G401.6 (cell line): ENCODE results near the gene CDKN2A.

Source experiments
- FAIRE-seq: peaks from 2 replicates; lab custom pipeline; 2012; peaks lifted over from hg19 to GRCh38; lab: Jason Lieb, UNC

The CDKN2A gene

DNA sequence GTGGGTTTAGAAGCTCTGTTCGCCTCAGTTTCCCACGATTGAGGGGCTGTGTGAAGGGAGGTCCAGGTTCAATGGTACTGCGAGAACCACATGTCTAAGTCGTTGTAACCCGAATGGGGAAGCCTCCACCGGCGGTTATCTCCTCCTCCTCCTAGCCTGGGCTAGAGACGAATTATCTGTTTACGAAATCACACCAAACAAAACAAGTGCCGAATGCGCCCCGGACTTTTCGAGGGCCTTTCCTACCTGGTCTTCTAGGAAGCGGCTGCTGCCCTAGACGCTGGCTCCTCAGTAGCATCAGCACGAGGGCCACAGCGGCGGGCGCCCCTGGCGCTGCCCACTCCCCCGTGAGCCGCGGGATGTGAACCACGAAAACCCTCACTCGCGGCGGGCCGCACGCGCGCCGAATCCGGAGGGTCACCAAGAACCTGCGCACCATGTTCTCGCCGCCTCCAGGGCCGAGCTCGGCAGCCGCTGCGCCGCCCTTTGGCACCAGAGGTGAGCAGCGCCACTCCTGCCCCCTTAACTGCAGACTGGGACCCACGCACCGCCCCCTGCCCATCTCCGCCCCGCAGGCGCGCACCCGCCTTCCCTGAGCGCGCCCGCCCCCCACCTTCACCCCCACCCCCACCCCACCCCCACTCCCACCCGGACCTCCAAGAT is at the start of gene CDKN2A:
TSS of gene CDKN2A (minus strand) at position 500 of the 663 bp plus-strand sequence.
- FAIRE-seq: no peak

DNA sequence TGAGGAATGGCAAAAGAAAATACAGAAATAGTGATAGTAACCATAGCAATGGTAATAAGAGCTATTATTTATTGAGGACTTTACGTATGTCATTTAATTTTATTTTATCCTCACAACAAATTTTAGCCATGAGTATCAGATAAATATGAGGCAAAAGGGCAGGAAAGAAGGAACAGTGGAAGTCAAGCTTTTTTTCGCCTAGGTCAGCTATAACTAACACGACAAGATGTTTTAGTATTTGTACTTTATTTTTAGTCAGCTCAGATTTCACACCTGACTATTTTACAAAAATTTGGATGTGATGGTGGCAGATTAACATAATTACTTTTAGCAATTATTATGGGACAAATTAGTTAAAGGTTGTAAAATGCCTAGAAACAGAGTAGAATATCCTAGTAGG is 49.7 kb upstream of the CDKN2A start:
- FAIRE-seq: no peak

GRCh38 chr9:22041775-22042174 is 47.6 kb upstream of the CDKN2A start:
- FAIRE-seq: no peak

DNA sequence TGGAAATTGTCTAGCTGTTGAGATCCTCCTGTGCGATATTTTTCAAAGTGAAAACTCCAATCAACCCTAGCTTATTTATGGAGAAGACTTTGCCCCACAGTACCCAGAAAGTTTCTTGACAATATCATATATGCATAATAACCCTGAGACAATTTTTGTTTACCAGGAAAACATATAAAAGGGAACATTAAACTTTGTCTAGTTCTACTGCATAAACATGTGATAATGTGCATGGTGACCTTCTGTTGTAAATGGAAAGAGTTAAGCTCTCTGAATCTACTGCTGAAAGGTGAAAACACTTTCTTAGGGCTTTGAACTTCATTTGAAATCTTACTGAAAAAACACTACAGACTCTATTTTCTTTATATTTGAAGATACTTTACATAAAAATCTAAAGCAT is 47.2 kb upstream of the CDKN2A start:
- FAIRE-seq: no peak

GRCh38 chr9:22040760-22041159 is 46.6 kb upstream of the CDKN2A start:
- no peak for FAIRE-seq

GRCh38 chr9:22039258-22039657 is 45.1 kb upstream of the CDKN2A start:
- FAIRE-seq: no peak

- peak; percentile 80 for FAIRE-seq
Measured at GRCh38 chr9:22037954-22038690, 43.9 kb upstream of the CDKN2A start.

- FAIRE-seq: no peak
Measured at GRCh38 chr9:22036866-22037626, 42.9 kb upstream of the CDKN2A start.

DNA sequence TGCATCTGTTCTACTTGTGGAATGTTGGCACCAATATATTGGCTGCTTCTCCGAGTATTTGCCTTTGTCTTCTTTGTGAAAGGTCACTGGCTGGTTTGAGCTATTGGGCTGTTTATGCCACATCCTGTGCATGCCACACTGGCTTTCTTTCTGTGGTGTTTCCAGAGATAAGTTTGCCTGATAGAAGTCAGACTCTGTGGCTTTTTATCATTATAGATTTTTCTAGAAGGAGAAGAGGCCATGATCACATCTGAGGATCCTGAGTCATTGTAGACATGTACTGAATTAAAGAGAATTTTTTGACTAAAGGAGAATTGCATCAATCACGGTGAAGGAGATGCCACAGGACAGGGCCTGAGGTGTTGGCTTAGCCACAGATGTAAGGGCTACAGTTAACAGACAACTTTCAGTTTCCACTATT is 41.4 kb upstream of the CDKN2A start:
- no peak for FAIRE-seq

DNA sequence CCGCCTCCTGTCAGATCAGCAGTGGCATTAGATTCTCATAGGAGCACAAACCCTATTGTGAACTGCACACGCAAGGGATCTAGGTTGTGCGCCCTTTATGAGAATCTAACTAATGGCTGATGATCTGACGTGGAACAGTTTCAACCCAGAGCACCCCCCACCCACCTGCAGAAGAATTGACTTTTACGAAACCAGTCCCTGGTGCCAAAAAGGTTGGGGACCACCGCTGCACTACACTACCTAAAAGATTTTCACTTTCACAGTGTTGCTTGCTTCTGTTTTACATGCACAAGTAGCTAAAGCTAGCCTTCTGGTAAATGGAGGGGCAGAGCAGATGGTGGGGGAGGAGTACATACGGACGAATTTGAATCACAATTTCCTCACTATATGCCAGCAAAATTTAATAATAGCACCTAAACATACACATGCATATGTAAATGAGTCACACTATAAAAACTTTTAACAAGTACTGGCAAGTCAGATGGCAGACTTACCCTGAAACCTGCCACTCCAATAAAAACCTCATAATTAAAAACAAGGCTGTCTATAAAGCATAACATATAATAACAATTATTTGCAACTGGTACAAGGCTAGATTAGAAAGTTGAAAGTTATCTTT is 38.9 kb upstream of the CDKN2A start:
- FAIRE-seq: no peak

GRCh38 chr9:22031655-22032411 is 37.6 kb upstream of the CDKN2A start:
- no peak for FAIRE-seq

DNA sequence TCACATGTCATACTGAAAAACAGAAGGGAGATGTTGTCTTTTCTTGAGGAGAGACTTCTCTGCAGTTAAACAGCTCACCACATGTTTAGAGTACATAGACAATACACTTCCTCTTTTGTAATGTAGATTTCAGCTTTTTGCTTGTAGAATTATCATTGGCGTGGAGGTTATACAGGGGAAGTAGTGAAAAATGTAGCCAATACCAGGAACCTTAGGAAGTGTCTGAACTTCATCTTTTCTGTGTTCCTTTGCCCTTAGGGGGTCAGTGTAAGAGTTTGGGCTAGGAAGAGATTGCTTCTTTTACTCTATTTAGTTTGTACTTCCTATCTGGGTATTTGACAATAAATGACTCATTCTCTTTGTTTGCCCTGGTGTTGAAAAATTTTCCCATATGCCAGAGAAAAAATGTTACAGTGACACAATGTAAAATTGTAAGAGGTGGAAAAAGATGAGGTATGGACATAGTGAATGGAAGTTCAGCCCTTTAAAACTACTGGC is 36.0 kb upstream of the CDKN2A start:
- FAIRE-seq: no peak

DNA sequence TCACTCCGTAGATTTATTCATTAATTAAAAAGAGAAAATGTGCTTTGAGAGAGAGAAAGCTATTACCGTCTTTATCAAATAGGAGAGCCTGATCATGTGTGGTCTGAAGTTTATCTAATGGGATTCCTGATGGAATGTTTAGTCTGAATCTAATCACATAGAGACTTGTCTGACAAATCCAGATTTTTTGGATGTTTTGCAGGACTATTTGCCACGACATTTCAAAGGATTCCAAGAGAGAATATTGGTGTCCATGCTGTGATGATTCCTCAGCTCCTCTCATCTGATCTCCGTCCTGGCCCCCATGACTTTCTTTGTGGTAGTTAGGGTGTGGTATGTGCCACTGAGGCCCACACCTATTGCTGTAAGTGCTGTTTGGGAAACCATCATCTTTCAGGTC is 35.0 kb upstream of the CDKN2A start:
- no peak for FAIRE-seq

DNA sequence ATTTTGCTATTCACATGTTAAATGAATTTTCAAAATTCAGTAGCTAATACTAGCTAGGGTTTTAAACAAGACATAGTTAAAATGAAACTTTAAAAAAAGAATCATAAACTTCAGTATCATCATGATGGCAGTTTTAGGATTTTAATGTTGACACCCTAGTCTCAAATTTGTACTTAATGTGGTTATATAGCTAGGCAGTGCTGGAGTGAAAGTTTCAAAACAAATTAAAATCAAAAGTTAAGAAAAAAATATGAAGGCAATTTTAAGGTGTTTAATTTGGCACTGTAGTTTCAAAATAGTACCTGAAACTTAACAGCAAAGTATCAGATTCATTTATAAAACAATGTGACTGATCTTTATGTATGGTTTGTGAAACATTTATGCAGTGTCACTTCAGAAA is 34.2 kb upstream of the CDKN2A start:
- FAIRE-seq: no peak

- no peak for FAIRE-seq
Measured at GRCh38 chr9:22026696-22027095, 32.5 kb upstream of the CDKN2A start.

DNA sequence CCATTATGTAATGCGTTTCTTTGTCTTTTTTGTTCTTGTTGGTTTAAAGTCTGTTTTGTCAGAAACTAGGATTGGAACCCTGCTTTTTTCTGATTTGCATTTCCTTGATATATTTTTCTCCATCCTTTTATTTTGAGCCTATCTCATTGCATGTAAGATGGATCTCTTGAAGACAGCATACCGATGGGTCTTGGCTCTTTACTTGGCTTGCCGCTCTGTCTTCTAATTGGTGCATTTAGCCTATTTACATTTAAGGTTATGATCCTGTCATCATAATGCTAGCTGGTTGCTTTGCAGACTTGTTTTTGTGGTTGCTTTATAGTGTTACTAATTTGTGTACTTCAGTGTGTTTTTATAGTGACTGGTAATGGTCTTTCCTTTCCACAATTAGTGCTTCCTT is 28.2 kb upstream of the CDKN2A start:
- FAIRE-seq: no peak

- FAIRE-seq: no peak
Measured at GRCh38 chr9:22010866-22011625, 16.9 kb upstream of the CDKN2A start.

DNA sequence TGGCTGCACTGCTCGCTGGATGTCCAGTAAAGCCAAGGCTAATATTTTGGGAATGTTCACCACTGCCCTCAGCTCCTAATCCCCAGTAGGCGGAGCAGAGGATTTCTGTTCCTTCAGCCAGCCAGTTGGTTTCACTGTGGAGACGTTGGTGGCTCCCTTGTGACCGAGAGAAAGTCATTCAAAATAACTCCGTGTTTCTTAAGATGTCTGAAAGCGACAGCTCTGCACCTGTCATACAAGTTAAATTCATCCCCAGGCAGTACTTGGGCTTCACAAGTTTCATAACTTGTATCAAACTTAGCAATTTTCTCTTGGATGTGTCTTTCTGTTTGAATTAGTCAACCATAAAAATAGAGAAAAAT is 15.3 kb upstream of the CDKN2A start:
- no peak for FAIRE-seq

DNA sequence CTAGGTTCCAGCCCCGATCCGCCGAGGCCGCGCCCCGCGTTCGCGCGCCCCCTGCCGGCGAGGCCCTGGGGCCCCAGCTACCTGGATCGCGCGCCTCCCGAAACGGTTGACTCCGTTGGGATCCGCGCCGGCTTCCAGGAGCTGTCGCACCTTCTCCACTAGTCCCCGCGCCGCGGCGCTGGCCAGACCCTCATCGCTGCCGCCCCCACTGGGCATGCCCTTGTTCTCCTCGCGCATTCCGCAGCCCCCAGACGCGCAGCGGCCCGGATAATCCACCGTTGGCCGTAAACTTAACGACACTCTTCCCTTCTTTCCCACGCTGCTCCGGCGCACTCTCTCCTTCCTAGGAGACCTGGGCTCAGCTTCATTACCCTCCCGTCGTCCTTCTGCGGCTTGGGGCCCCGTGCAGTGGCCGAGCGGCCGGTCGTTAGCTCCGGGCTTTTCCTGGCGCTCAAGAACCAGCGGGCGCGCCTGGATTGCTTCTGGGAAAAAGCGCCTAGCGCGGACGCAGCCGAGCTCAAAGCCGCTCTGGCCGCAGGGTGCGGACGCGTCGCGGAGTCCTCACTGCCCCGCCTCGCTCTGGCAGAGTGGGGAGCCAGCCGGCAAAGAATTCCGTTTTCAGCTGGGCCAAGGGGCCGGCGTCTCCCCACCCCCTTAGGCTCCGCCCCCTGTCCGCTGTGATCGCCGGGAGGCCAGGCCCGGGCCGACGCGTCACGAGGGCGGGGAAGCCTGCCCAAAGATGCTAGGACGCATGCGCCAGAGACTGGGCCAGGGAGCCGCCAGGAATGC is 14.7 kb upstream of the CDKN2A start, which contains the start of gene CDKN2B:
TSS of gene CDKN2B (minus strand) at position 589 of the 789 bp plus-strand sequence. CDS start at position 237, 352 bp downstream.
- peak; percentile 95 for FAIRE-seq

DNA sequence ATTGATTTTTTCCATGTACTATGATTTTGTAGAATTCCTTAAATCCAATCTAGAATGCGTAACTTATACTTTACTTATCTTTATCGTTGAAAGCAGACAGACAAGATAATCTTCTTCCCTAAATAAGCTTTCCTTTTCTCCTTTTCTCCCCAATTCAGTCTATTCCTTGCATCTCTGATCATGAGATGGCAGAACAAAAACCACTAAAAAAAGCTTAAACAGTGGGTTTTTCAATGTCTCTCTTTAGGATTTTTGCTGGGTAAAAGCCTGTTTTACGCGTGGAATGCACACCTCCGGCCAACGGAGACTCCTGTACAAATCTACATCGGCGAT is 14.2 kb upstream of the CDKN2A start:
- no peak for FAIRE-seq
